Coronary artery (tissue), 2 donors: Measurements from ENCODE around the gene YY1AP1.
A peak's percentile ranks its signal among the peaks of the same experiment; 100 is the strongest.
"Not testable (repeated sequence)": the region's sequence is repeated elsewhere in the genome, so short reads cannot be mapped to it uniquely, and the experiment has no call there.

Source experiments
- DNase-seq: peaks from one replicate; pipeline ENCODE4 v3.0.0-alpha.2; 2017; ENCODE audit warnings: low spot score
- H3K27ac ChIP-seq, 2 donors: fragments of 200-600 bp; sonication (generic); one replicate each; pipeline ENCODE4 v1.5.1; 2016 to 2019
- H3K4me3 ChIP-seq: fragments of 200-600 bp; sonication (generic); 2 replicates; pipeline ENCODE4 v1.5.1; 2016; ENCODE audit warnings: mild to moderate bottlenecking, moderate library complexity
- TF ChIP-seq, protein P1 (sequence below): fragments of 200-600 bp; sonication (generic); IDR thresholded peaks from one replicate; pipeline ENCODE4 v1.5.1; 2019; ENCODE audit warnings: antibody characterized with exemption

The YY1AP1 gene

GRCh38 chr1:155691992-155692528 is 3.5 kb upstream of the YY1AP1 start:
- no peak for DNase-seq
- no peak overlapping the region for H3K27ac ChIP-seq
- TF ChIP-seq, protein P1, sequence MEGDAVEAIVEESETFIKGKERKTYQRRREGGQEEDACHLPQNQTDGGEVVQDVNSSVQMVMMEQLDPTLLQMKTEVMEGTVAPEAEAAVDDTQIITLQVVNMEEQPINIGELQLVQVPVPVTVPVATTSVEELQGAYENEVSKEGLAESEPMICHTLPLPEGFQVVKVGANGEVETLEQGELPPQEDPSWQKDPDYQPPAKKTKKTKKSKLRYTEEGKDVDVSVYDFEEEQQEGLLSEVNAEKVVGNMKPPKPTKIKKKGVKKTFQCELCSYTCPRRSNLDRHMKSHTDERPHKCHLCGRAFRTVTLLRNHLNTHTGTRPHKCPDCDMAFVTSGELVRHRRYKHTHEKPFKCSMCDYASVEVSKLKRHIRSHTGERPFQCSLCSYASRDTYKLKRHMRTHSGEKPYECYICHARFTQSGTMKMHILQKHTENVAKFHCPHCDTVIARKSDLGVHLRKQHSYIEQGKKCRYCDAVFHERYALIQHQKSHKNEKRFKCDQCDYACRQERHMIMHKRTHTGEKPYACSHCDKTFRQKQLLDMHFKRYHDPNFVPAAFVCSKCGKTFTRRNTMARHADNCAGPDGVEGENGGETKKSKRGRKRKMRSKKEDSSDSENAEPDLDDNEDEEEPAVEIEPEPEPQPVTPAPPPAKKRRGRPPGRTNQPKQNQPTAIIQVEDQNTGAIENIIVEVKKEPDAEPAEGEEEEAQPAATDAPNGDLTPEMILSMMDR: no peak
- no peak overlapping the region for H3K4me3 ChIP-seq

DNA sequence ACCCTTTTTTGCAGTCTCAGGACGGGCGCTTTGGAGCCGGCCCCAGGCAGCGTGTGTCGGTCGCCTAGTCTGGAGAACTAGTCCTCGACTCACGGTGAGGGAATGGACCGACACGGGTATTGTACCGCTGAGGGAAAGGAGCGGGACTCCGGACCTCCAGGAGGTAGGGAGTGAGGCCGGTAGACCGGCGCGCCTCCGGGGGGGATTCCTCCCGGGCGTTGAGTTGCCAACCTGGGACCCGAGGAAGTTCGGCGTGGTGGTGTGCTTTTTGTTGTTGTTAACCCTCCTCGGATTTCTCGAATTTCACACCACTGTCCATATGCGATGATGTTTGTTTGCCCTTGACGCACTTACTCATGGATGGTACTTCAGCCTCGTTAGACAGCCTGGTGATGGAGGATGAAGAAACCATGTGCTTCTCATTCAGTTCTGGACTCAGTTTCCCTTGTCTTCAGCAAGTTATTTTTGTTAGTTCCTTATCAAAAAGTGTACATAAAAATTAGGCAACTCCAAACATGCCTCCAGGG is 570 bp upstream of the YY1AP1 start, which contains the start of gene DAP3:
TSS of gene DAP3 (plus strand) at position 11 of the 527 bp plus-strand sequence. CDS start 20,689 bp downstream, outside the sequence.
- H3K27ac ChIP-seq: peak within 1 kb of the TSS; percentile 90 to 100
- DNase-seq: not testable (repeated sequence)
- H3K4me3 ChIP-seq: peak within 1 kb of the TSS; percentile 99

GRCh38 chr1:155687705-155688323 is 760 bp downstream of the YY1AP1 start:
- Histone ChIP-seq H3K4me3 (peak overlapping the region; percentile 99), H3K27ac (peak overlapping the region; percentile 90 to 100)
- not testable (repeated sequence) for DNase-seq

DNA sequence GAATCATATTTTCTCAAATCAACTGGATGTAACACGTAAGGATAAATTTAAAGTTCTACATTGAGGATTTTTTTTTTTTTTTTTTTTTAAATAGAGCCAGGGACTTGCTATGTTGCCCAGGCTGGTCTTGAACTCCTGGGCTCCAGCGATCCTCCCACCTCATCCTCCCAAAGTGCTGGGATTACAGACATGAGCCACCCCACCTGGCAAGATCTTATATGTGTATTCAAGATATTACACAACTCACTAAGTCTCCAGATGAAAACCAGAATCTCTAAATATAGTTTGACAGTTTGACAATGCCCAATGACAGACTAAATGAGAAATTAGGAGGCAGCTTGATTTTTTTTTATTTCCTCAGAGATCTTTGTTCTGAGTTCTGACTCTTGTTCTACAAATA is 6.8 kb downstream of the YY1AP1 start:
- Histone ChIP-seq H3K4me3 (no peak overlapping the region), H3K27ac (no peak overlapping the region)
- TF ChIP-seq, protein P1: no peak
- DNase-seq: no peak

GRCh38 chr1:155680531-155680930 is 8.0 kb downstream of the YY1AP1 start:
- H3K4me3 ChIP-seq: no peak overlapping the region
- H3K27ac ChIP-seq: no peak overlapping the region
- TF ChIP-seq, protein P1: no peak
- no peak for DNase-seq

DNA sequence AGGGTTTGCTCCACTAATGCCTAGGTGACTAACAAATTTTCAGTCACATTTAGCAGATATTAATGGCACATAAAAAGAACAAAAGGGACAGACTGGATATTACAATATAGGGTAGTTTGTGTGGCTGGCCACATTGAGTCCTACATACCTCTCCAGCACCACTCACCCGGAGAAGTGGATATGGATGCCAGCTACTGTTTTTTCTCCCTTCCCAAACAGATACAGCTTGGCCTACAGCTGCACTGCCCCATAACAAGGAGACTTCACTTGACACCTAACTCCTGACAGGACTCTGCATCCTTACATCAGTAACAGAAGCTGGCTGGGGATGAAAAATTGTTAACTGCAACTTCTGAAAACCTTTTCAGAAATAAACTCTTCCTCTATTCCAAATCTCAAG is 9.6 kb downstream of the YY1AP1 start:
- not testable (repeated sequence) for H3K4me3 ChIP-seq, DNase-seq, H3K27ac ChIP-seq

DNA sequence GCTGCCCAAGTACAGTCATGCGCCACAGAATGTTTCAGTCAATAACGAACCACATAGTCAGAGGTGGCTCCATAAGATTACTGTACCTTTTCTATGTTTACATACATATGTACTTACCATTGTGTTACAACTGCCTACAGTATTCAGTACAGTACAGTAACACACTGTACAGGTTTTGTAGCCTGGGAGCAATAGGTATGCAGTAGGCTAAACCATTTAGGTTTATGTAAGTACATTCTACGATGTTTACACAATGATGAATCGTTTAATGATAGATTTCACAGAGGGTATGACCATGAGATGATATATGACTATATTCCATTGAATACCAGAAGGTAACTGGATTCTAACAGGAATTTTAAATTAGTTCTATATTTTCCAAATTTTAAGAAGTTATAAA is 10.5 kb downstream of the YY1AP1 start:
- no peak overlapping the region for H3K27ac ChIP-seq
- no peak overlapping the region for H3K4me3 ChIP-seq
- TF ChIP-seq, protein P1: no peak
- no peak for DNase-seq

GRCh38 chr1:155673003-155673402 is 15.6 kb downstream of the YY1AP1 start:
- DNase-seq: no peak
- no peak overlapping the region for H3K27ac ChIP-seq
- H3K4me3 ChIP-seq: no peak overlapping the region
- TF ChIP-seq, protein P1: no peak
